Eye (tissue), 1 donor: ENCODE results near the gene ATP9B.

Source experiments
- DNase-seq: peaks from one replicate; pipeline ENCODE4 v3.0.0-alpha.2; 2015

ATP9B gene

DNA sequence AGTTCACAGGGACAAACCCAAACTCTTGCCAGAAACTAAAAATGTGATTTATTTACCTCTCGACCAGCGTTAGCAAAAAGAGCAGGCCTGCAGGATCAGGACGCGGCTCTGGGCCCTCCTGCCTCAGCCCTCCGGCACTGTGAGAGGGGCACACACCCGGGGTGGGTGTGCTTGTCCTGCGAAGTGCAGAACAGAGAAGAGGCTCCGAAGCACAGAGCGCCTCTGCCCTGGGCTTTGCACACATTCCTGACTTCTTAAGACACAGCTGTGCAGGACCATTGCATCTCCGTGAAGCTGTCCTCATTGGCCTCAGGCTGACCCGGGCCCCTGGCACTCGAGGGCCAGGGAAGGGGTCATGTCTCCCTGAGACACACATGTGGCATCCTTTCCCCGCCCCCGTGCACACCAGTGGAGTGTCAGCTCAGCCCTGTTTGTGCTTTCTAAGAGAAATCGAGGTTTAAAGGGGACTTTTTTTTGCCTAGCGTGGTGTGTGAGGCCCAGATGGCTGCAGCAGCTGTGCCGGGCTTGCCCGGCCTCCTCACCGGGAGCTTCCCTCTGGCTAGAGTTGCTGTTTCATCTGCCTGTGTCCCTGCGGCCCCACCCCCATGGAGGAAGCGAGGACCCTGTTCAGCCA, 316.6 kb downstream of the ATP9B start:
- peak; percentile 21 for DNase-seq

DNA sequence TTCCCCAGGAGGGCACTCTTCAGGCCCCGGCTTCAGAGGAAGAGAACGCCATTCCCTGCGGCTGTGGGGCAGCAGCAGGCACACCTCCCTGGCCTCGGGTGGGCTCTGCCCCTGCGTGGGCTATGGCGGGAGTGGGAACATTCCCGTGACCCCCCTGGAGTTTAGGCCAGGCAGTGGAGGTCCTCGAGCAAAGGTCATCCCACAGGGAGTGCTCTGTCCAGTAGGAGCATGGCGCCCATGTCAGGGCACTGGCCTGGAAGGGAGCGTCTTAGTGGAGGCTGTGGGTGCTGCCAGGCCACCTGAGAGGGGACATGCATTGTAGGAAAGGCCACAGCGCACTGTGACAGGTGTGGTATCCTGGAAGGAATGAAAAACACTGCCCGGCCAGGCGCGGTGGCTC, 317.4 kb downstream of the ATP9B start:
- no peak for DNase-seq

DNA sequence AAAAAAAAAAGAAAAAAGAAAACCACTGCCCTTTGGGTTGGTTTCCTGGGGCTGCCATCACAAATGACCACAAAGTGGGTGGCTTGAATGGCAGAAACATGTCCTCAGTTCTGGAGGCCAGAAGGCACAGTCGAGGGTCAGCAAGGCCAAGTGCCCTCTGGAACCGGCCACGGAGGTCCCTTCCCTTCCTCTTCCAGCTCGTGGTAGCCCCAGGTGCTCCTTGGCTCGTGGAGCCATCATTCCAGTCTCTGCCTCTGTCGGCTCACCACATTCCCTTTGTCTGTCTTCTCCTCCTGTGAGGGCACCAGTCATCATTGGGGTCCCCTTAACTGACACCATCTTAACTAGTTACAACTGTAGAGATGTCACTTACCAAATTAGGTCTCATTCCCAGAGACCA, 318.0 kb downstream of the ATP9B start:
- DNase-seq, result no peak

DNA sequence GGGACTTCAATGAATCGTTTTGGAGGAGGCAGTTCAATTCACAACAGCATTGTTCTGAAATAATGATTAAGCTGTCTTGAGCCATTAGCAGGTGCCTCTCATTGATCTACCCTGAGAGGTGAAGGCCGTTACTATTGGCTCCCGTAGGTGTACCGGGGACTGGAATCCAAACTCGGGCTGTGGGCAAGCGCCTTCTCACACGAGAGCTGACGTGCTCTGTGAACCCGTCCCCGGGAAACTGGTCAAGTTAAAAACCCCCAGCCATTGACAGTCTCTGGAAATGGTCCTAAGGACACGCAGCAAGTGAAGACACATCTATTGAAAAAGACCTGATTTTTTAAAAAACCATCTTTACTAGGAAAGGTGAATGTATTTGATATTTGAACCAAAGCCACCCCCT, 318.4 kb downstream of the ATP9B start:
- DNase-seq, result no peak

DNA sequence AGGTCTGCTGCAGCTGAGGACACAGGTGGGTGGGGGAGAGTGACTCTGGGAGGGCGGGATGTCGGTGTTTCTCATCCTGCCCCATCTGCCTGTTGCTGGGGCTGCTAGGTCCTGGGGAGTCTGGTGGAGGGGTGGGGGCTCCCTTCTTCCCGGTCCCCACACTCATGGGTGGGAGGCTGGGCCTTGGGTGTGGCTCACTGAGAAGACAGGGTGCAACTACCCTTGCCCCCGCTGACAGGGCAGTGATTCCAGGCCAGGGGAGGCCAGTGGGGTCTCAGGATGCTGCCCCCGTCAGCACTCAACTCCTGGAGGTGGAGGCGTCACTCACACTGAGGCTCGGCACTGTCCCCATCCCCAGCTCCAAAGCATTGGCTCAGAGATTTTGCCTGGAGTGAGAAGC, 318.8 kb downstream of the ATP9B start:
- DNase-seq, result no peak

DNA sequence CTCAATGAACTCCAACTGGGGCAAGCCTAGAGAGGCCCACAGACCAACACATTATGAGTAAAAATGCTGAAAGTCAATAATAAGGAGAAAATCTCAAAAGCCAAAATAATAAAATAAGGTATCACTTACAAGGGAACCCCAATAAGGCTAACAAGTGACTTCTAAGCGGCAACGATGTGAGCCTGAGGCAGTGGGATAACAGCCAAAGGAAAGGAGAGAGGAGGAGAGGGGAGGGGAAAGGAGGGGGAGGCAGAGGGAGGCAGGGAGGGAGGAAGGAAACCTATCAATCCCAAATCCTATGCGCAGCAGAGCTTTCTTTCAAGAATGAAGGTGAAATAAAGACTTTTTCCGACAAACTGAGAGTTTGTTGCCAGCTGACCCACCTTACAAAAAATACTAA, 320.5 kb downstream of the ATP9B start:
- DNase-seq, result peak; percentile 33

DNA sequence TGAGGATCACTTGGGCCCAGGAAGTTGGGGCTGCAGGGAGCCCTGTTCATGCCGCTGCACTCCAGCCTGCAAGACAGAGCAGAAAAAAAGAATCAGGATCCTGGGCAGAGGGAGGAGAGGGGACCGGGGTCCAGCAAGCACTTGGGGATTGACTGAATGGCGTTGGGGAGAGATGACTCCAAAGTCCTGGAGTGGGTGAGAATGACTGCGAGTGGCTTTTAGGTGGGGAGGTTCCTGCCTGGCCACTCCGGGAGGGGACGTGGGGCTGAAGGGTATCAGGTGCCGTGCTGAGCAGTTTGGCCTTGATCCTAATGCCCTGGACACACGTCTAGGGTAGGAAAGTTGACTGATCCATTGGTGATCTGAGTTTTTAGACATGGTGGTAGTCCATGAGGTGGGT, 323.0 kb downstream of the ATP9B start:
- no peak for DNase-seq

DNA sequence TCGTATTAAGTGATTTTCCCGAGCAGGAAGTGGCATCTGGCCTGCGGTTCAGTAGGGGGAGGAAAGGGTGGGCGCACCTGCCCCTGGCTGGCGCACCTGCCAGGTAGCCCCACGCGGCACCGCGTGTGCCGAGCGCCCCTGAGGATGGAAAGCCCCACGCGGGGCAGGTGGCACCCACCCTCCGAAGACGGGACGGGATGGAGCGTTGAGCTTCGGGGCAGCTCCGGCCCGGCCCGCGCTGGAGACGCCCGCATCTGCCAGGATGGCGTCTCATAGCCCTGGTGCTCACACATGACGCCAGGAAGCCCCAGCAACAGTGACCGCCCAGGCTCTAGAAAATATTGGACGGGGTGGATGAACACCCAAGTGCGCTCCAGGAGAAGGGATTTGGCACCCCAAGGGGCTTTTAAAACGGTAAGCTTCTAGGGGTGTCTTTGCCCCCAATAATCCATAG, 324.0 kb downstream of the ATP9B start:
- DNase-seq, result peak; percentile 71

DNA sequence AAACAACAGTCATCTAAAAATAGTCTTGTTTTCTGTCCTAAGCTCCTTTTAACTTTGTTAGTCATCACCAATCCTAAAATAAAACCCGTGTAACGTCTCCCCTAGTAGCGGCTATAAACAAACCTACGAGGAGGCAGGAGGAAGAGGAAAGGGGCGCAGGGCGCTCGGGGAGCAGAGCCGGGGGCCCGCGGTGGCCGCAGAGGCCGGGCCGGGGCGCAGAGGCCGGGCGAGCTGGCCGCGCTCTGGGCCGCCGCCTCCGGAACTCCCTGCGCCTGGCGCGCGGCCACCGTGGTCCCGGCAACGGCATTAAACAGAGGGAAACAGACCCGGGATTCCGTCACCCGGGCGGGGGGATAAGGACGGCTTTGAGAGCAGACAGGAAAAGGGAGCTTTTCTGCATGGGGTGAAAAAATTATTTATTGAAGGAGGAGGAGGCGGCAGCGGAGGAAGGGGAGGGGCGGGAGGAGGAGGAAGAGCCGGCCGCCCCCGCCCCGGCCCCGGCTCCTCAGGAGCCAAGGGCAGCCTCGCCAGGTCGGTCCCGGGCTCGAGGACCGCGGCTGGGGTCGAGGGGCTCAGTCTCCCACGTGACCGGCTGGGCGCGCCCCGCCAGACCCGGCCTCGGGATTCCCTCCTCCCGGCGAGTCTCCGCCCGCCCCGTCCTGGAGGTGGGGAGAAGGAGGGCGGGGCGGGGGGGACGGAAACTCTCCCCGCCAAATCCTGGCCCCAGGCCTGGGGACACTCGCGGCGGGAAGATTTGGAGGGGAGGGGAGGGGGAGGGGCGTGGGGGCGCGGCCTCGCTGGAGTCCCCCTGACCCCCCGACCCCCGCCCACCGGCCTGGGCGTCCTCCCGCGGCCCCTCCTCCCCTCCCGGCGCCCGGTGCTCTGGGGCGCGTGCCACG, 324.7 kb downstream of the ATP9B start:
- DNase-seq, result peak; percentile 86

DNA sequence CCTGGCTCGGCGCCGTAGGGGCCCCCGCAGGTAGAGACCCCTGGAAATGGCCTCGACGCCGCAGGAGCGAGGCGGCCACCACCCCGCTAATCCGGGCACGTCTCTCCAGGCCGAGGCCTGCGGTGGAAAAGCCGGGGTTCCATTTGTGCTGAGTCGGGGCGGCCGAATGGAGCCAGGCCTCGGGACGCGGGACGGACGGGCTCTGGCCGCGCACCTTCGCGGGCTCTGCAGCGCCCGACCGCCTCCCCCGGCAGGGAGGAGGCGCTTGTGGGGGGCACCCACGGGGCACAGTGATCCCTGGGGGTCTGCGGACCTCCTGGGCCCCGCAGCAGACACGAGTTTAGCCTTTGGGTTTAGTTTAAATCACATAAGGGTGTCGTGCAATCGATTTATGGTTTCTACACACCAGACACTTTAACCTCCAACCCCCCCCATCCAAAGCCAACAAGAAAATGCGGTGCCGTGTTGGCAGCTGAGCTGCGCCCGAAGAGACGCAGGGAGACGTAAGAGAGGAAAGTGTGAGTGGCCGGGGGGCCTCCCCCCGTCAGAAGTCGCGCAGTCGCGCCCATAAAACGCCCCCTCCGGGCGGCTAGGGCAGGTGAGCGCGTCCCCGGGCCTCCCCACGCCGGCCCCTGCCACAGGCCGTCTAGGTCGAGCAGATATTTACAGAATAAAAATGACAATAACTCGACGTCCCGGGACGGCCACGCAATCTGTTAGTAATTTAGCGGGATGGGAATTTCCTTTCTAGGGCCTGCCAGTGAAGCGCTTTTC, 325.5 kb downstream of the ATP9B start:
- peak; percentile 87 for DNase-seq

DNA sequence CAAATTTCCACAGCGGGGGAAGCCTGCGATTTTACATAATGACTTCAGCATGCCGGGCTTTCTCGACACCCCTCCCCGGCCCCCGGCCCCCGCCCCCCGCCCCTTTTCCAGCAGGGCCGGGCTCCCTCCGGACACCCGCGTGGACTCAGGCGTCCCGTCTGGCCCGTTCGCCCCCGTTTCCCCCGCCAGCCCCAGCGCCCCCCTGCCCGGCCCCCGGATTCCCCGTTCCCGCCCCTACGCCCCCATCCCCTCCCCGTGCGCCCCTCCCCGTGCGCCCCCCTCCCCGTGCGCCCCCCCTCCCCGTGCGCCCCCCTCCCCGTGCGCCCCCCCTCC, 326.1 kb downstream of the ATP9B start:
- DNase-seq, result no peak

DNA sequence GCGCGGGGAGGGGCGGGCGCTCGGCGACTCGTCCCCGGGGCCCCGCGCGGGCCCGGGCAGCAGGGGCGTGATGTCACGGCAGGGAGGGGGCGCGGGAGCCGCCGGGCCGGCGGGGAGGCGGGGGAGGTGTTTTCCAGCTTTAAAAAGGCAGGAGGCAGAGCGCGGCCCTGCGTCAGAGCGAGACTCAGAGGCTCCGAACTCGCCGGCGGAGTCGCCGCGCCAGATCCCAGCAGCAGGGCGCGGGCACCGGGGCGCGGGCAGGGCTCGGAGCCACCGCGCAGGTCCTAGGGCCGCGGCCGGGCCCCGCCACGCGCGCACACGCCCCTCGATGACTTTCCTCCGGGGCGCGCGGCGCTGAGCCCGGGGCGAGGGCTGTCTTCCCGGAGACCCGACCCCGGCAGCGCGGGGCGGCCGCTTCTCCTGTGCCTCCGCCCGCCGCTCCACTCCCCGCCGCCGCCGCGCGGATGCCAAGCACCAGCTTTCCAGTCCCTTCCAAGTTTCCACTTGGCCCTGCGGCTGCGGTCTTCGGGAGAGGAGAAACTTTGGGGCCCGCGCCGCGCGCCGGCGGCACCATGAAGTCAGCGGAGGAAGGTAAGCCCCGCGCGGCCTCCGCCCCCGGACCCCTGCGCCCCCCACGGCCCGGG, 326.7 kb downstream of the ATP9B start, which contains the start of gene NFATC1:
NFATC1 (plus strand) TSS at position 170 of the 644 bp plus-strand sequence; CDS start at position 465, 295 bp downstream.
- DNase-seq, result peak; percentile 88

DNA sequence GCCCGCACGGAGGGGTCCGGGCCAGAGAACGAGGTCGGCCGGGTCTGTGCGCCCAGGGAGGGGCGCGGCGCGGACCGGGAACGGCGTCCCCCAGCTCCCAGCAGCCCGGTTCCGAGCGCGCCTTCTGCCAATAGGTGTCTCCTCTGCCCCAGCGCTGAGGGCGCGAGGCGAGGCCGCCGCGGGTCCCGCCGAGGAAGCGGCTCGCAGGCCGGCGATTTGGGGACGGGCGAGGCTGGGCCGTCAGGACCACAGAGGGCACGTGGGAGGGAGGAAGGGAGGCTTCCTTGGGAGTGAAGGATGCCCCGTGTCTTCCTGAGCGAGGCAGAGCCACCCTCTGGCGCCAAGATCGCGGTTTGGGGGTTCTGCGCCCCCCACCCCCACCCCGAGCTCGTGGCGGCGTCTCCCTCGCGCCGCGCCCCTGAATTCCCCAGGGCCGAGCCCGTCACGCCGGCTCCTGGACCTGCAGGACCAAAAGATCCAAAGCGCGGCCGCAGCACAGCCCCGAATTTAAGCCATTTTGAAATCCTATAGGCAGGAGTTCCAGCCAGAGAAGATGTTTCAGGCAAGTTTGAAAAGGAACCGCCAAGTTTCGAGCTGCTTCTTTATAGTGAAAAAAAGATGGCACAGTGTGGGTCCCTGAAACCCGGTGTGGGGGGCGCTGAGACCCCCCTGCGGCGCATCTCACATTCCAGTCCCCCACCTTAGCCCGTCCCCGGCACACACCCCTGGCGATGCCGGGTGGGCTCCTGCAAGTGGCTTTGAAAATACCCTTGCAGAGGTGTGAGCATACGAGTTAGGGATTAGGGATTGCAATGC, 327.4 kb downstream of the ATP9B start:
- DNase-seq, result peak; percentile 61

DNA sequence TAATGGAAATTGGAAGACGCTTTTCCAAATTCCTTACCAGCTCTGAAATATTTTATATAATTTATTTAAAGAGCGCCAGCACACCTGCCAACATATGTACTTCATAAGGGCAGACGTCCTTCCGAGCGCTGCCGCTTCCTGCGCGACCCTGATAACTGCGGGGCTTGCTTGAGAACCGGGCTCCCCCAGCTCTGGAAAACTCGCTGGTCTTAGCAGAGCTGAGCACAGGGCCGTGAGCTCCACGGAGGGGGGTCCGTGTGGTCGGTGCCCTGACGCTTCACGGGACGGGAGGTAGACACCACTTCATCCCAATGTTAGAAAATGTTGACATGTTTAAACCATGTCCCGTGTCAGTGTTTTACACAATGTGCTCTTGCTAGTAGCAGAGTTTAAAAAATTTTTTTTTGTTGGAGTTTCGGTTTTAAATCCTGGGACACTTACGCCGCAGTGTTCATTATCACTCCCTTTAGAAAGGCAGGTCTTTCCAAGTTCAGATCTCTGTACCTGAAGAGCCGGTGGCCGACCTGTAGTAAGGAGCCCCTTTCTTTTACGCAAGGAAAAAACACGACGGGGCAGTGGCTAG, 328.1 kb downstream of the ATP9B start:
- DNase-seq, result peak; percentile 37

DNA sequence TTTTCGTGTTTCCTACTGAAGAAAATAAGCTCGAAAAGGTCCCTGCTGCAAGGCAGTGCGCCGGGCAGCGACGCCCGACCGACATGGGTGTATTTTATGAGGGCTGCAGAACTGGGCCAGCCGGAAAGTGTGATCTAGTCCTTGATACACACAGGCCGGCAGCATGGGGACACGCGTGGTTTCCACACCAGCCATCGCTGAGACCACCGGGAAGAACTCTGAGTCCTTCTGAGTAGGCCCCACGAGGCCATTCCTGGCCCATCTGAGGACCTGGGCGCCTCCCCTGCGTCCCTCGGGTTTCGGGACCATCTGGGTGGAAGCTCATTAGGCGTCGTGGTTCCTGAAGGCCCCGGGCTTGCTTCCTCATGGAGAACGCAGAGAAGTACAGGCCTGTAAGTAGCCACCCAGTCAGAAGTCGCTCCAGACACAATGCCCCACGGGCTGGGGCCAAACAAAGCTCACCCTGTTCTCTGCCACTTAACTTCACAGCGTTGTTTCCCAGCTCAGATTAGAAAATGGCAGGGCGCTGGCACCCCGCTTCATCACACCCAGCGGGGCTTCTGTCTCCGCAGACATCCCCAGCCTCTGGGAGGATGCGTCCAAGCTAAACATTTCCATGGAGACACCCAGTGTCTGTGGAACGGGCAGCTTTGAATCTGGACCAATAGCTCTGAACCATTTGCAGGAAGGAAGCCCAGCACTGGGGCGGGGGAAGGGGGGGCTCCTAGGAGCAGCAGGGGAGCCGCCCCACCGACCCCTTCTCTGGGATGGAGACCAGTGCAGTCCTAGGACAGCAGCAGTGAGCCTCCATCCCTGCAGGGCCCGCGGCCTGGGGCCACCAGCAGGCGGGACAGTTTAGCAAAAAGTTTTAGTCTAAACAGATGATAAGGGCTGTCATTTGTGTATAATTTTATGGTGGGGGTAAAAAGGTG, 328.9 kb downstream of the ATP9B start:
- peak; percentile 52 for DNase-seq

DNA sequence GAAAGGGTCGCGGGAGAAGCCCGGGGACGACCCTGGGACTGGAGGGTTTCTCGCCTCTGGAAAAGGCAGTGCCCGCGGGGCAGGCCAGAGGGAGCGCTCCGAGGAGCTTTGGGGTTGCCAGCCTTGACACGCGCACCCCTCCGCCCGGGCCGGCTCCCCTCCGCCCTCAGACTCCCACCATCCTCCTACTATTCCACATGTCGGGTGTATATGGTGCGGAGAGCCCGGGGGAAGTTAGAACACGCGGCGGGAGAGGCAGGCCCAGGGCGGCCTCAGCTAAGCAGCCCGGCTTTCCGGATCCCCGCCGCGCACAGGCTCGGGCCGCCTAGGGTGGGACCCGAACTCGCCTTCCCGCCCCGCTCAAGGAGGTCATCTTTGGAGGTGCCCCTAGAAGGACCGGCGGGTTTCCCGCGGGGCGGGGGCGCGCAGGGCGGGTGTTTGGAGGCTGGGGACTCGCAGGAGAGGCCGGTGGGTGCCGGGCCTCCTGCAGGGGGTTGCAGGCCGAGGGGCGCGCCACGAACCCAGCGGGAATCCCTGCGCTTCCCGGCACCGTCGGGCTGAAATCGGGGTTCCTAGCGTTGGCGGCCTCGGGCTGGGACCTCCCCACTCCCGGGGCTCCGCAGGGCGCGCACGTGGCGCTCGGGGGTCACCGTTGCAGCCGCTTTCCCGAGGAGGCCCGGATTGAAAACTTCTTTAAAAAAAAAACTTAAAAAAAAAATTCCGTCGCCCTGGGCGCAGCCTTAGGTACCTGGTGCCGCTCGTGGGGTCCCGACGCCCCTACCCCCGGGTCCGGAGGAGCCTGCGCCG, 330.3 kb downstream of the ATP9B start:
- DNase-seq, result peak; percentile 37

DNA sequence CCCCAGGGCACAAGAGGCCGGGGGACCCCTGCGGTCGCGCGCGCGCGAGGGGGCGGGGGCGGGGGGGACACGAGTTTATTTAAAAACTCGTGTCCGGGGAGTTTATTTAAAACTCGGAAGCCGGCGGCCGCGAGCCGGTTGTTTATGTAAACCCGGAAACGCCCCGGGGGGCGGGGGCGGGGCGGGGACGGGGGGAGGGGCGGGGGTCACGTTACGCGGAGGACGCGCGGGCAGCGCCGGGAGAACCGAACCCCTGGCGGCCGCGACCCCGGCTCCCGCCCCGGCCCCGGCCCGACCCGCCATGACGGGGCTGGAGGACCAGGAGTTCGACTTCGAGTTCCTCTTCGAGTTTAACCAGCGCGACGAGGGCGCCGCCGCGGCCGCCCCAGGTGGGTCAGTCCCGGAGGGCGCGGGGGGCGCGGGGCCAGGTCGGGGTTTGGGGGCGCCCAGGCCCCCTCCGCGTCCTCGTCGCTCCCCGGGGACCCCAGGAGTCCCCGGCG, 330.9 kb downstream of the ATP9B start:
- peak; percentile 34 for DNase-seq

DNA sequence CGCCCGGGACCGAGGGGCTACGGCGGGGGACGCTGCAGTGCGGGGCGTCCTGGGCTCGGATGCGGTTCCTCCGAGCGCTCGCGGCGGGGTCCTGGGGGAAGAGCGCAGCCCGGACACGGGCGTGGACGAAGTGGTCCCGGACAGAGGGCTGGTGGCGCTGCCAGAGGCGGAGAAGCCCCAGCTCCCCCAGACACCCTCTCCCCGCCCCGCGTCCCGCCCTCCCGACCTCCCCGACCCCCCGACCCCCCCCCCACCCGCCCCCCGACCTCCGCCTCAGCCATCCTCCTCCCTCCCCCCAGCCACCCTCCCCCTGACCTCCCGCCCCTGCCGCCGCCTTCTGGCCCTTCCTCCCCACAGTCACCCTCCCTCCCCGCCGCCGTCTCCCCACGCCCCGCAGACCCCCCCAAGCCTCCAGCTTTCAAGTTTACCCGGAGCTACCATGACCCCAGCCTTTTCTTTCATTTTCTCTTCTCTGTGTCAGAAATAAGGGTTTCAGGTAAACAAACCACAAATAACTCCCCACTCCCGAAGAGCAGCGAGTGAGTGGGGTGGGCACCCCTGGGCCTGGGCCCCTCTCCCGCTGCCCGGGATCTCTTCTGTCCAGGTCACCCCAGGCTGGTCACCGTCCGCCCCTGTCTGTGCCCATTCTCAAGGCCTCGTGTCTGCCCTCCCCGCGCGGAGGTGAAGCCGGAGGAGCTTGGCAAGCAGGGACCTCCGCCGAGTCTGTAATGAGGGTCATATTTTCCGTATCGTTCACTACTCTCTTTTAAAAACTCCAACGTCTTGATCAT, 331.6 kb downstream of the ATP9B start:
- DNase-seq, result peak; percentile 2
